GM12878 (cell line): Measurements from ENCODE around the gene NEO1. TPM values are rescaled to one million over a fixed set of nuclear protein-coding genes. Genes with fewer than 3 reads are reported as not detected.

ENCODE experiments used
- ATAC-seq: fragments of 200-7000 bp; cut with Tn5 transposase; 3 replicates; pipeline ENCODE4 v1.9.1; 2020; ENCODE audit warnings: mild to moderate bottlenecking, moderate library complexity
- BruUV-seq: library from RNA; stranded (reverse); fragments of 400-500 nt; replicated peaks from 2 replicates; lab custom pipeline; 2021; lab: Mats Ljungman, UMichigan
- CTCF ChIA-PET: fragments of 300-600 bp; sonication (Branson Sonifier 250); formaldehyde crosslinking; extraction: SDS; loops from one replicate; lab custom pipeline; 2021; ENCODE audit warnings: inconsistent platforms; lab: Yijun Ruan, JAX
- POLR2A ChIA-PET: fragments of 350-600 bp; formaldehyde crosslinking; extraction: SDS; loops from one replicate; lab custom pipeline; 2021; ENCODE audit warnings: inconsistent platforms; lab: Charles Lee
- RAD21 ChIA-PET: fragments of 300-600 bp; sonication (Branson Sonifier 250); formaldehyde crosslinking; loops from one replicate; lab custom pipeline; 2023; ENCODE audit warnings: antibody characterized with exemption; ENCODE audit not compliant: unreplicated experiment; lab: Charles Lee
- SMC1A ChIA-PET: fragments of 300-600 bp; sonication (Branson Sonifier 250); formaldehyde crosslinking; loops from one replicate; lab custom pipeline; 2023; ENCODE audit not compliant: unreplicated experiment, uncharacterized antibody; lab: Charles Lee
- DNase-seq: peaks from one replicate; pipeline ENCODE4 v3.0.0-alpha.2; 2011; ENCODE audit warnings: low read depth, low spot score
- FAIRE-seq: peaks from 3 replicates; lab custom pipeline; 2011; peaks lifted over from hg19 to GRCh38; lab: Jason Lieb, UNC
- H2AFZ ChIP-seq: 2 replicates; pipeline ENCODE4 v1.6.0; 2011; ENCODE audit warnings: low read depth, low read length, control low read depth; ENCODE audit not compliant: control insufficient read depth
- H3K27ac ChIP-seq: 2 replicates; pipeline ENCODE4 v1.5.1; 2011; ENCODE audit warnings: control low read depth; ENCODE audit not compliant: control insufficient read depth, insufficient read depth
- H3K27me3 ChIP-seq, 2 experiments: replicated peaks in 1 of 2; 2 replicates each; pipeline versions ENCODE4 v1.6.0 to v1.6.1; 2011; ENCODE audit warnings: low read length in 1 of 2; ENCODE audit not compliant: control insufficient read depth in 2 of 2, insufficient read depth in 2 of 2
- H3K36me3 ChIP-seq, 2 experiments: 2 replicates each; pipeline ENCODE4 v1.5.1; 2011; ENCODE audit warnings: low read length in 1 of 2; ENCODE audit not compliant: control insufficient read depth in 2 of 2, insufficient read depth in 2 of 2
- H3K4me1 ChIP-seq: 2 replicates; pipeline ENCODE4 v1.6.1; 2011; ENCODE audit warnings: mild to moderate bottlenecking, low read length, moderate library complexity, mixed read lengths; ENCODE audit not compliant: control insufficient read depth, insufficient read depth
- H3K4me2 ChIP-seq: 2 replicates; pipeline ENCODE4 v1.6.0; 2011; ENCODE audit warnings: control low read depth; ENCODE audit not compliant: control insufficient read depth, insufficient read depth
- H3K4me3 ChIP-seq: fragments of 200-600 bp; sonication (generic); 2 replicates; pipeline ENCODE4 v1.5.1; 2016
- H3K79me2 ChIP-seq: 2 replicates; pipeline ENCODE4 v1.6.0; 2011; ENCODE audit warnings: low read length; ENCODE audit not compliant: control insufficient read depth, insufficient read depth
- H3K9ac ChIP-seq: 2 replicates; pipeline ENCODE4 v1.8.0; 2011; ENCODE audit warnings: low read length, control low read depth, mixed read lengths; ENCODE audit not compliant: control insufficient read depth, insufficient read depth
- H3K9me3 ChIP-seq: replicated peaks from 3 replicates; pipeline ENCODE4 v1.5.1; 2011; ENCODE audit warnings: mild to moderate bottlenecking, low read length; ENCODE audit not compliant: control insufficient read depth, insufficient read depth
- H4K20me1 ChIP-seq: 2 replicates; pipeline ENCODE4 v1.6.0; 2011; ENCODE audit not compliant: control insufficient read depth, insufficient read depth
- PRDM15 ChIP-seq: fragments of 450-650 bp; formaldehyde crosslinking; IDR thresholded peaks from 2 replicates; pipeline ENCODE4 v1.4.0; 2020; ENCODE audit warnings: mild to moderate bottlenecking, moderate library complexity
- WGBS: methylation state at CpG from one replicate; pipeline ENCODE4 v1.1.6; 2016; ENCODE audit warnings: low lambda C conversion rate; ENCODE audit not compliant: insufficient replicate concordance, insufficient coverage; ENCODE audit errors: missing lambda C conversion rate; 5-methylcytosine and 5-hydroxymethylcytosine counted together
- in situ Hi-C: fragments of 300-500 bp; cut with MboI; formaldehyde crosslinking; loops from 9 replicates; pipeline ENCODE4 v1.14.3; 2018; ENCODE audit warnings: mixed read lengths
- intact Hi-C: fragments of 100-400 bp; cut with micrococcal nuclease; formaldehyde crosslinking; loops from one replicate; pipeline ENCODE4 v1.14.2; 2022; ENCODE audit not compliant: unreplicated experiment
- polyA plus RNA-seq, 11 experiments: library from polyadenylated mRNA; depleted of rRNA in 4 of 11; unstranded in 6 of 11; stranded (reverse) in 5 of 11; fragments of >200 nt; fragmentation: Nextera tagmentation in 4 of 11; fragmentation: Illumina TruSeq in 1 of 11; extraction: Ambion mirVana in 4 of 11; extraction: Trizol in 1 of 11; gene quantifications; 1 replicate in 1 of 11; 2 replicates in 10 of 11; pipeline versions ENCODE4 v1.2.1 to v1.2.3, GENCODE V29; 2011 to 2016; ENCODE audit warnings: inconsistent platforms in 2 of 11, missing spikeins in 2 of 11, low read depth in 1 of 11
- total RNA-seq, 4 experiments: library from RNA; depleted of rRNA in 3 of 4; stranded (reverse); fragments of >200 nt in 3 of 4; fragmentation: Illumina TruSeq in 1 of 4; extraction: Trizol in 1 of 4; gene quantifications; 2 replicates each; pipeline versions ENCODE4 v1.2.1 to v1.2.3, GENCODE V29; 2013 to 2021

The NEO1 gene
- total and polyA plus RNA-seq, 10 of the 15 experiments (the other 5 are each of a cell fraction or from before 2014, with no cell fraction given): 0.03 to 2.0 (median 0.32) TPM

DNA sequence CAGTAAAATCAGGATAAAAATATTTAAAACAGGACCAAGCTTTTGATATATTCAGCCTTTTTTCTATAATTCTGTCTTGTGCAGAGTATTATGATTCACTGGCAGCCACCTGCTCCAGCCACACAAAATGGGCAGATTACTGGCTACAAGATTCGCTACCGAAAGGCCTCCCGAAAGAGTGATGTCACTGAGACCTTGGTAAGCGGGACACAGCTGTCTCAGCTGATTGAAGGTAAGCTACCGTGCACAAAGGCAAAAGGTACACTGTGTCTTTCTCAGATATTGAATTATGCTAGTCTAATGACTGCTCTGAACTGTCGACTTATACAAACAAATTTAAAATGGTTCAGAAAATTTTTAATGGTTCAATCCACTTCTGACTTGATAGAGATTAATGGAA is 202.3 kb downstream of the NEO1 start:
- in situ Hi-C loops (no loop called here), intact Hi-C loops (no loop called here)
- Histone ChIP-seq H2AFZ (no peak overlapping the region), H3K4me1 (no peaks in the 10 kb centered on the region), H3K9me3 (no peaks in the 10 kb centered on the region), H4K20me1 (no peaks in the 10 kb centered on the region), H3K79me2 (no peaks in the 10 kb centered on the region), H3K27me3 (no peaks in the 10 kb centered on the region), H3K9ac (no peak overlapping the region), H3K27ac (no peak overlapping the region), H3K36me3 (no peaks in the 10 kb centered on the region), H3K4me2 (no peak overlapping the region), H3K4me3 (no peak overlapping the region)
- ChIA-PET RAD21 (no interaction called here), CTCF (interaction anchor here (0.8 to 7.2 kb wide), 3 partner anchors 9 to 13 kb away, joined by 3 to 47 read pairs (median 3); no protein-coding TSS in a partner anchor), SMC1A (interaction anchor here (0.7 kb wide), 1 partner anchor 463 kb away, joined by 3 read pairs; no protein-coding TSS in a partner anchor), POLR2A (no interaction called here)
- WGBS: 56% methylated on average over 6 of the region's 6 CpGs
- no peak for TF ChIP-seq PRDM15 (CRISPR knock-in tag)
- no TSS peak for BruUV-seq
- DNase-seq: no peak
- FAIRE-seq: no peak
- no peak for ATAC-seq
